Endothelial cell of umbilical vein (primary cell): ENCODE measurements around the gene CCN2. TPM values are rescaled to one million over a fixed set of nuclear protein-coding genes. Genes with fewer than 3 reads are reported as not detected.
A peak's percentile ranks its signal among the peaks of the same experiment; 100 is the strongest.
"Not testable (repeated sequence)": the region's sequence is repeated elsewhere in the genome, so short reads cannot be mapped to it uniquely, and the experiment has no call there.

ENCODE experiments used
- BruUV-seq: library from RNA; stranded (reverse); fragments of 400-500 nt; replicated peaks from 2 replicates; lab custom pipeline; 2021; lab: Mats Ljungman, UMichigan
- CTCF ChIA-PET: fragments of 300-600, 350-600 bp; sonication (Branson Sonifier 250); formaldehyde crosslinking; loops from one replicate; lab custom pipeline; 2021; ENCODE audit warnings: antibody characterized with exemption, inconsistent platforms; lab: Charles Lee
- POLR2A ChIA-PET: fragments of 300-600, 350-600 bp; sonication (Branson Sonifier 250); formaldehyde crosslinking; loops from one replicate; lab custom pipeline; 2021; ENCODE audit warnings: antibody characterized with exemption, inconsistent platforms; lab: Charles Lee
- DNase-seq: peaks from one replicate; pipeline ENCODE4 v3.0.0-alpha.2; 2011; ENCODE audit warnings: low read depth, low spot score
- FAIRE-seq: peaks from 2 replicates; lab custom pipeline; 2011; peaks lifted over from hg19 to GRCh38; lab: Jason Lieb, UNC
- H2AFZ ChIP-seq: 2 replicates; pipeline ENCODE4 v1.6.0; 2012; ENCODE audit warnings: low read depth, low read length, control low read depth, inconsistent platforms
- H3K27ac ChIP-seq: 2 replicates; pipeline ENCODE4 v1.5.1; 2011; ENCODE audit warnings: low read depth, mild to moderate bottlenecking, control low read depth, low read length, moderate library complexity; ENCODE audit not compliant: insufficient read depth
- H3K27me3 ChIP-seq, 2 experiments: 2 replicates each; pipeline versions ENCODE4 v1.6.0 to v1.6.1; 2011; ENCODE audit warnings: low read length in 2 of 2, mixed read lengths in 1 of 2; ENCODE audit not compliant: control insufficient read depth in 2 of 2, insufficient read depth in 2 of 2
- H3K36me3 ChIP-seq, 2 experiments: 2 replicates in 1 of 2; 3 replicates in 1 of 2; pipeline ENCODE4 v1.5.1; 2011; ENCODE audit warnings: low read length in 2 of 2, mild to moderate bottlenecking in 1 of 2, moderate library complexity in 1 of 2; ENCODE audit not compliant: control insufficient read depth in 2 of 2, insufficient read depth in 2 of 2; ENCODE audit errors: extremely low read depth in 1 of 2
- H3K4me1 ChIP-seq: 3 replicates; pipeline ENCODE4 v1.5.1; 2011; ENCODE audit warnings: mild to moderate bottlenecking, low read length; ENCODE audit not compliant: control insufficient read depth, insufficient read depth; ENCODE audit errors: extremely low read depth
- H3K4me2 ChIP-seq: 2 replicates; pipeline ENCODE4 v1.6.1; 2011; ENCODE audit warnings: low read length, control low read depth, mixed read lengths; ENCODE audit not compliant: insufficient read depth
- H3K4me3 ChIP-seq, 3 experiments: fragments of 200-600 bp in 1 of 3; sonication (generic), shearing (Covaris generic) in 1 of 3; replicated peaks in 1 of 3; 2 replicates each; pipeline ENCODE4 v1.5.1; 2011 to 2016; ENCODE audit warnings: control low read depth in 3 of 3, low read length in 3 of 3, mild to moderate bottlenecking in 2 of 3, inconsistent platforms in 1 of 3, low read depth in 1 of 3, moderate library complexity in 1 of 3; ENCODE audit not compliant: insufficient read depth in 1 of 3
- H3K79me2 ChIP-seq: 2 replicates; pipeline ENCODE4 v1.6.0; 2012; ENCODE audit warnings: low read length, inconsistent platforms; ENCODE audit not compliant: control insufficient read depth, insufficient read depth
- H3K9ac ChIP-seq: replicated peaks from 2 replicates; pipeline ENCODE3; 2011; ENCODE audit warnings: low read length, control low read depth; ENCODE audit not compliant: insufficient read depth; ENCODE audit errors: extremely low read depth
- H3K9me1 ChIP-seq: replicated peaks from 3 replicates; pipeline ENCODE4 v1.6.0; 2011; ENCODE audit warnings: mild to moderate bottlenecking, low read length; ENCODE audit not compliant: control insufficient read depth, insufficient read depth; ENCODE audit errors: extremely low read depth
- H3K9me3 ChIP-seq: replicated peaks from 2 replicates; pipeline ENCODE4 v1.5.1; 2012; ENCODE audit warnings: low read length, inconsistent platforms; ENCODE audit not compliant: control insufficient read depth, insufficient read depth
- H4K20me1 ChIP-seq: replicated peaks from 2 replicates; pipeline ENCODE3; 2011; ENCODE audit warnings: mild to moderate bottlenecking, low read length; ENCODE audit not compliant: control insufficient read depth, insufficient read depth; ENCODE audit errors: extremely low read depth
- CTCF ChIP-seq, 2 donors: IDR thresholded peaks; 1 replicate in 1 of 2; 2 replicates in 1 of 2; pipeline ENCODE4 v1.5.1; 2011; ENCODE audit warnings: low read length in 2 of 2, mild to moderate bottlenecking in 2 of 2, moderate library complexity in 2 of 2, control low read depth in 1 of 2, inconsistent platforms in 1 of 2, low read depth in 1 of 2; ENCODE audit not compliant: insufficient read depth in 1 of 2; ENCODE audit errors: extremely low read depth in 1 of 2
- FOS ChIP-seq: IDR thresholded peaks from 2 replicates; pipeline ENCODE4 v1.6.1; 2011; ENCODE audit warnings: mild to moderate bottlenecking, low read length, moderate library complexity, borderline replicate concordance; ENCODE audit not compliant: insufficient read depth
- JUN ChIP-seq: IDR thresholded peaks from 2 replicates; pipeline ENCODE4 v1.6.1; 2011; ENCODE audit warnings: borderline replicate concordance, low read depth; ENCODE audit not compliant: insufficient read length, insufficient read depth
- dilution Hi-C: fragments of 300-500 bp; cut with MboI; formaldehyde crosslinking; loops from one replicate; pipeline ENCODE4 v1.15.0; 2019; ENCODE audit warnings: low sequenced_read_pairs; ENCODE audit not compliant: extremely low pct_ligation_motif_present
- intact Hi-C: fragments of 100-400 bp; cut with micrococcal nuclease; formaldehyde crosslinking; loops from one replicate; pipeline ENCODE4 v1.10.0; 2022
- polyA plus RNA-seq, 4 experiments: library from polyadenylated mRNA; depleted of rRNA in 3 of 4; stranded (reverse) in 3 of 4; unstranded in 1 of 4; fragments of >200 nt; gene quantifications; 2 replicates each; pipeline versions ENCODE4 v1.2.1 to v1.2.3, GENCODE V29; 2011 to 2012; ENCODE audit warnings: missing spikeins in 1 of 4
- total RNA-seq: library from RNA; stranded (reverse); gene quantifications from 2 replicates; pipeline ENCODE4 v1.2.3, GENCODE V29; 2021
- TF ChIP-seq, protein P1 (sequence below): IDR thresholded peaks from 2 replicates; pipeline ENCODE4 v1.6.1; 2011; ENCODE audit not compliant: insufficient read depth, insufficient read length

The CCN2 gene
- total and polyA plus RNA-seq, 2 donors (not counting 3 experiments of a cell fraction or from before 2014, with no cell fraction given) = 1,926 to 2,488 TPM

DNA sequence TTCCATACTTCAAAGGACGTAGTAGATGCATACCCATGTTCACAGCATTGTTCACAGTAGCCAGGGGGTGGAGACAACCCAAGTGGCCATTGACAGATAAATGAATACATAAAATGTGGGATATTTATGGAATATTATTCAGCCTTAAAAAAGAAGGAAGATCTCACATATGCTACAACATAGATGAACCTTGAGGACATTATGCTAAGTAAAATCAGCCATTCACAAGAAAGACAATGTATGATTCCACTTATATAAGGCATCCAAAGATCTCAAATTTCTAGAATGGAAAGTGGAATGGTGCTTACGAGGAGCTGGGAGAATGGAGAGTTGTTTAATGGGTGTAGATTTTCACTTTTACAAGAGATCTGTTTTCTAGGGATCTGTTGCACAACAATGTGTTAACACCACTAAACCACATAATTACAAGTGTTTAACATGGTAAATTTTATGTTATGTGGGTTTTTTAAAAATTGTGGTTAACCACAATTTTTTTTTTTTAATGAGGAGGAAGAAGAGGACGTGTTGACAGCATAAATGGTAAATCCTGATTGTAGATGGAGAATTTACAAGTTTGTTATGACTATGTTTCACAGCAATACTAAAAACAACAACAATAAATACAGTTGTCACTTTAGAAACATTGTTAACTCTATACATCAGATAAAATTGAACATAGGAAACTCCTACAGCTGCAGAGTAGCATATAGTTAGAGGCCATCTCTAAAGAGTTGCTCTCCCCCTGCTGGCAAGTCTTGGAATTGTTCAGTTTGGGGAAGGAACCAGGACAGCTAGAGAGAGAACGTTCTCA is 41.6 kb downstream of the CCN2 start:
- no peak overlapping the region for H3K4me3 ChIP-seq
- intact Hi-C loops (loop anchor here (1.0 to 2.0 kb wide), 2 partner anchors 127 to 215 kb away; no protein-coding TSS in a partner anchor), dilution Hi-C loops (no loop called here)
- H4K20me1 ChIP-seq = no peaks in the 10 kb centered on the region
- H3K9ac ChIP-seq = no peak overlapping the region
- FAIRE-seq (peak; percentile 98), DNase-seq (peak; percentile 74)
- H3K27me3 ChIP-seq = peaks cover 0 to 7% of the 10 kb centered on the region in 2 experiments
- no peaks in the 10 kb centered on the region for H3K4me1 ChIP-seq
- no peaks in the 10 kb centered on the region for H3K9me3 ChIP-seq
- H3K79me2 ChIP-seq = no peaks in the 10 kb centered on the region
- H3K36me3 ChIP-seq = no peaks in the 10 kb centered on the region
- ChIA-PET POLR2A (no interaction called here), CTCF (interaction anchor here (0.6 to 4.2 kb wide), 33 partner anchors 9 to 575 kb away, joined by 3 to 275 read pairs (median 5); partner anchors contain the start of genes ENPP1 and MED23)
- no peak overlapping the region for H2AFZ ChIP-seq
- no peak for TF ChIP-seq FOS
- TF ChIP-seq CTCF (IDR thresholded peaks at IDR 0.05; ENCODE audit: extremely low read depth in 1 of 2, insufficient read depth in 1 of 2, low read depth in 1 of 2, low read length in 2 of 2) = peak; percentile 63 to 69
- TF ChIP-seq, protein P1, sequence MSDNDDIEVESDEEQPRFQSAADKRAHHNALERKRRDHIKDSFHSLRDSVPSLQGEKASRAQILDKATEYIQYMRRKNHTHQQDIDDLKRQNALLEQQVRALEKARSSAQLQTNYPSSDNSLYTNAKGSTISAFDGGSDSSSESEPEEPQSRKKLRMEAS = no peak
- TF ChIP-seq JUN = no peak
- no peaks in the 10 kb centered on the region for H3K9me1 ChIP-seq
- H3K27ac ChIP-seq = no peak overlapping the region
- no TSS peak for BruUV-seq
- no peak overlapping the region for H3K4me2 ChIP-seq

DNA sequence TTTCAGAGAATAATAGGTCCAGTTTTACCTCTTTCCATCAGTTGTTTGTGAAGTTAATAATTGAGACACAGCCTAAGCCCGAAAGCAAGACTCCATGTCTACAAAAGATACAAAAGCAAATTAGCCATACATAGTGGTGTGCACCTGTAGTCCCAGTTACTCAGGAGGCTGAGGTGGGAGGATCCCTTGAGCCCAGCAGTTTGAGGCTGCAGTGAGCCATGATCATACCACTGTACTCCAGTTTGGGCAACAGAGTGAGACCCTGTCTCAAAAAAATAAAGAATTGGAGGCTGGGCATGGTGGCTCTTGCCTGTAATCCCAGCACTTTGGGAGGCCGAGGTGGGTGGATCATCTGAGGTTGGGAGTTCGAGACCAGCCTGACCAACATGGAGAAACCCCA is 42.4 kb downstream of the CCN2 start:
- H3K36me3 ChIP-seq, H3K4me3 ChIP-seq, dilution Hi-C loops, H3K4me1 ChIP-seq, POLR2A ChIA-PET, H3K9ac ChIP-seq, H3K27ac ChIP-seq, H3K4me2 ChIP-seq, H3K27me3 ChIP-seq, FAIRE-seq, intact Hi-C loops, H4K20me1 ChIP-seq, H2AFZ ChIP-seq, H3K9me3 ChIP-seq, BruUV-seq, H3K79me2 ChIP-seq, H3K9me1 ChIP-seq, DNase-seq: not testable (repeated sequence)
- CTCF ChIA-PET = interaction anchor here (1.1 to 3.1 kb wide), 2 partner anchors 213 to 390 kb away, joined by 3 to 52 read pairs; no protein-coding TSS in a partner anchor

DNA sequence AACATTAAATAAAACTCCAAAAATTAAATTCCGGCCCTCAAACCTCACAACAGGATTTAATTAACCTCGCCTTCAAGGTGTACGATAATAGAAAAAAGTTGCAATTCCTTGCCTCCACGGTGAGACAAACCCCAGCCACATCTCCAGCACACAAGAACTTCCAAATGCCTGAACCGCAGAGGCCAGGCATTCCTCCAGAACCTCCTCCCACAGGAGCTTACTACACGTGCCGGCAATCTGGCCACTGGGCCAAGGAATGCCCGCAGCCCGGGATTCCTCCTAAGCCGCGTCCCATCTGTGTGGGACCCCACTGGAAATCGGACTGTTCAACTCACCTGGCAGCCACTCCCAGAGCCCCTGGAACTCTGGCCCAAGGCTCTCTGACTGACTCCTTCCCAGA is 47.4 kb downstream of the CCN2 start:
- DNase-seq, H2AFZ ChIP-seq, POLR2A ChIA-PET, CTCF ChIA-PET, H4K20me1 ChIP-seq, intact Hi-C loops, H3K9ac ChIP-seq, H3K9me1 ChIP-seq, H3K4me2 ChIP-seq, H3K27ac ChIP-seq, H3K4me1 ChIP-seq, H3K36me3 ChIP-seq, H3K9me3 ChIP-seq, FAIRE-seq, H3K79me2 ChIP-seq, H3K4me3 ChIP-seq, BruUV-seq, H3K27me3 ChIP-seq, dilution Hi-C loops: not testable (repeated sequence)
